Measurements from ENCODE around the gene PRKCD. TPM values are rescaled to one million over a fixed set of nuclear protein-coding genes. Genes with fewer than 3 reads are reported as not detected.

The PRKCD gene
- total RNA-seq, 1 experiment from 2014 or later, result 1.4 TPM

DNA sequence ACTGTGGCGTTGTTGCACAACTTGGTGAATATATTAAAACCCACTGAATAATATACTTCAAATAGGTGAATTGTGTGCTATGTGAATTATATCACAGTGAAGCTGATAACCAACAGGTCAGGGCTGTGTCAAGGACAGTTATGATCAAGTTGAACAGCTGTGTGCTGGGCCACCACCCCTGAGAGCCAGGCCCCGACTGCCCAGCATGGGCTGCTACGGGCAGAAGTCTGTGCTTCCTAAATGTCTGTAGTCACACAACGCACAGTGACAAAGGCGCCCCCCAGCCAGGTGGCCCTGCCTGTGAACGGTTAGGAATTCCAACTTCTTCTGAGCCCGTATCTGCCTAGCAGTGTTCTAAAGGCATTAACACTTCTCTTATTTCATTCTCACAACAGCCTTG, 62.0 kb downstream of the PRKCD start:
- POLR2A ChIA-PET (ENCODE audit: low non-redundant PET), result no interaction called here
- H3K4me3 ChIP-seq (ENCODE audit: low read depth, low read length, poor library complexity, severe bottlenecking), result no peak overlapping the region
- H3K9me3 ChIP-seq (ENCODE audit: low read depth, low read length, poor library complexity, severe bottlenecking), result no peaks in the 10 kb centered on the region
- peaks cover 20% of the 10 kb centered on the region for H3K36me3 ChIP-seq (ENCODE audit: insufficient read depth, low read length, poor library complexity, severe bottlenecking)
- no TSS peak for BruUV-seq (replicated peaks)
- intact Hi-C loops (cut with micrococcal nuclease; ENCODE audit: unreplicated experiment), result no loop called here
- CTCF ChIA-PET, result no interaction called here
- no peak overlapping the region for H3K27ac ChIP-seq (ENCODE audit: low read depth, low read length, poor library complexity, severe bottlenecking)
- no peak for TF ChIP-seq EZH2 (IDR thresholded peaks at IDR 0.05; ENCODE audit: borderline replicate concordance, low read depth, low read length, poor library complexity, severe bottlenecking)
- TF ChIP-seq, protein P1, sequence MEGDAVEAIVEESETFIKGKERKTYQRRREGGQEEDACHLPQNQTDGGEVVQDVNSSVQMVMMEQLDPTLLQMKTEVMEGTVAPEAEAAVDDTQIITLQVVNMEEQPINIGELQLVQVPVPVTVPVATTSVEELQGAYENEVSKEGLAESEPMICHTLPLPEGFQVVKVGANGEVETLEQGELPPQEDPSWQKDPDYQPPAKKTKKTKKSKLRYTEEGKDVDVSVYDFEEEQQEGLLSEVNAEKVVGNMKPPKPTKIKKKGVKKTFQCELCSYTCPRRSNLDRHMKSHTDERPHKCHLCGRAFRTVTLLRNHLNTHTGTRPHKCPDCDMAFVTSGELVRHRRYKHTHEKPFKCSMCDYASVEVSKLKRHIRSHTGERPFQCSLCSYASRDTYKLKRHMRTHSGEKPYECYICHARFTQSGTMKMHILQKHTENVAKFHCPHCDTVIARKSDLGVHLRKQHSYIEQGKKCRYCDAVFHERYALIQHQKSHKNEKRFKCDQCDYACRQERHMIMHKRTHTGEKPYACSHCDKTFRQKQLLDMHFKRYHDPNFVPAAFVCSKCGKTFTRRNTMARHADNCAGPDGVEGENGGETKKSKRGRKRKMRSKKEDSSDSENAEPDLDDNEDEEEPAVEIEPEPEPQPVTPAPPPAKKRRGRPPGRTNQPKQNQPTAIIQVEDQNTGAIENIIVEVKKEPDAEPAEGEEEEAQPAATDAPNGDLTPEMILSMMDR (conservative IDR thresholded peaks at IDR 0.05; ENCODE audit: low read depth, low read length), result no peak
- no peaks in the 10 kb centered on the region for H3K27me3 ChIP-seq (replicated peaks; ENCODE audit: insufficient read depth, low read depth, low read length, poor library complexity)
- no peak for DNase-seq (ENCODE audit: low spot score)
- peaks cover 3% of the 10 kb centered on the region for H3K4me1 ChIP-seq (ENCODE audit: insufficient read depth, low read length, poor library complexity, severe bottlenecking)

DNA sequence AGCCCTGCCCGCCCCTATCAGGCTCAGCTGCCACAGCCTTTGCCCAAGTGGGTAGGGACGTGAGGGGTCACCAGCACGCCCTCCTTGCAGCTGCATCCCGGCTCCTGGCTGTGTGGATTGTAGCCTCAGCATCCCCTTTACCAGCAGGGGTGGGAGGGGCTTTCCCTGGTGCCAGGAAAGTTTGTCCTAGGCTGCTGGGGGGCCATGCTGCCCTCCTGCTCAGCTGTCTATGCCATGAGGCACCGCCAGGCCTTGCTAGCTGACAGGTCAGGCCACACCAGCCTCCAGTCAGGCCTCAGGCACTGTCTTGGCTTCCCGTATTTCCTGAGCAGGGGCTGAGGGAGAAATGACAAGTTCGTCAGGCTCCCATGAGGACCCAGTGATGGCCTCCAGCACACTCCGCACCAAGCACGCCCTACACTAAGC, 62.5 kb downstream of the PRKCD start:
- Histone ChIP-seq H3K4me3 (ENCODE audit: low read depth, low read length, poor library complexity, severe bottlenecking) (no peak overlapping the region), H3K9me3 (ENCODE audit: low read depth, low read length, poor library complexity, severe bottlenecking) (no peaks in the 10 kb centered on the region), H3K27ac (ENCODE audit: low read depth, low read length, poor library complexity, severe bottlenecking) (no peak overlapping the region), H3K36me3 (ENCODE audit: insufficient read depth, low read length, poor library complexity, severe bottlenecking) (peaks cover 24% of the 10 kb centered on the region), H3K27me3 (replicated peaks; ENCODE audit: insufficient read depth, low read depth, low read length, poor library complexity) (no peaks in the 10 kb centered on the region), H3K4me1 (ENCODE audit: insufficient read depth, low read length, poor library complexity, severe bottlenecking) (peaks cover 3% of the 10 kb centered on the region)
- intact Hi-C loops (cut with micrococcal nuclease; ENCODE audit: unreplicated experiment), result no loop called here
- TF ChIP-seq, protein P1 (conservative IDR thresholded peaks at IDR 0.05; ENCODE audit: low read depth, low read length), result no peak
- TF ChIP-seq EZH2 (IDR thresholded peaks at IDR 0.05; ENCODE audit: borderline replicate concordance, low read depth, low read length, poor library complexity, severe bottlenecking), result no peak
- no peak for DNase-seq (ENCODE audit: low spot score)
- no TSS peak for BruUV-seq (replicated peaks)
- ChIA-PET POLR2A (ENCODE audit: low non-redundant PET) (no interaction called here), CTCF (no interaction called here)

DNA sequence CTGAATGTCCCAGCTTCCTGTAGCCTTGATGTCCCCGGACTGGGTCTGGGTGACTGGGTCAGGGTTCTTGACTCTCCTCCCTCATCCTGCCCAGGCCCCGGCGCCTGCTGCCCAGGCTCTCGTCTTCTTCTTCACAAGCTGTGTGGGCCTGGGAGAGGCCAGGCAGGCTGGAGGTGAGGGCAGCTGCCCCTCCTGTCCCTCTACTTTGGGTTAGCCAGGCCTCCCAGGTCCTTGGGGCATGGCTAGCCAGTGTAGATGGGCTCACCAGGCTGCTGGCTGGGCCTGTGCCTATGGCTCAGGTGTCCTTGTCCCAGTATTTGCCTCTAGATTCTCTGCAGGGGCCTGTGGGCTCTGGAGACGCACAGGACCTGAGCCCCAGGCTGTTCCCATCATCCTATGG, 63.0 kb downstream of the PRKCD start:
- Histone ChIP-seq H3K4me3 (ENCODE audit: low read depth, low read length, poor library complexity, severe bottlenecking) (no peak overlapping the region), H3K27me3 (replicated peaks; ENCODE audit: insufficient read depth, low read depth, low read length, poor library complexity) (no peaks in the 10 kb centered on the region), H3K27ac (ENCODE audit: low read depth, low read length, poor library complexity, severe bottlenecking) (no peak overlapping the region), H3K36me3 (ENCODE audit: insufficient read depth, low read length, poor library complexity, severe bottlenecking) (peaks cover 28% of the 10 kb centered on the region), H3K4me1 (ENCODE audit: insufficient read depth, low read length, poor library complexity, severe bottlenecking) (peaks cover 3% of the 10 kb centered on the region), H3K9me3 (ENCODE audit: low read depth, low read length, poor library complexity, severe bottlenecking) (no peaks in the 10 kb centered on the region)
- no TSS peak for BruUV-seq (replicated peaks)
- ChIA-PET CTCF (no interaction called here), POLR2A (ENCODE audit: low non-redundant PET) (no interaction called here)
- no peak for DNase-seq (ENCODE audit: low spot score)
- intact Hi-C loops (cut with micrococcal nuclease; ENCODE audit: unreplicated experiment), result no loop called here
- no peak for TF ChIP-seq EZH2 (IDR thresholded peaks at IDR 0.05; ENCODE audit: borderline replicate concordance, low read depth, low read length, poor library complexity, severe bottlenecking)
- TF ChIP-seq, protein P1 (conservative IDR thresholded peaks at IDR 0.05; ENCODE audit: low read depth, low read length), result no peak

All from A673 (cell line).